HEK293T (cell line): Measurements from ENCODE around the gene IL4R.

Source experiments
- BHLHE40 ChIP-seq: fragments of 450-650 bp; IDR thresholded peaks from 2 replicates; pipeline ENCODE4 v1.6.1; 2016; ENCODE audit warnings: mild to moderate bottlenecking, moderate library complexity, borderline replicate concordance
- FOXK2 ChIP-seq: fragments of 450-650 bp; IDR thresholded peaks from 2 replicates; pipeline ENCODE4 v1.6.1; 2016; ENCODE audit warnings: mild to moderate bottlenecking
- TARDBP ChIP-seq: fragments of 450-650 bp; IDR thresholded peaks from 2 replicates; pipeline ENCODE4 v1.6.1; 2016
- ZNF384 ChIP-seq: fragments of 450-650 bp; IDR thresholded peaks from 2 replicates; pipeline ENCODE4 v1.6.1; 2016

DNA sequence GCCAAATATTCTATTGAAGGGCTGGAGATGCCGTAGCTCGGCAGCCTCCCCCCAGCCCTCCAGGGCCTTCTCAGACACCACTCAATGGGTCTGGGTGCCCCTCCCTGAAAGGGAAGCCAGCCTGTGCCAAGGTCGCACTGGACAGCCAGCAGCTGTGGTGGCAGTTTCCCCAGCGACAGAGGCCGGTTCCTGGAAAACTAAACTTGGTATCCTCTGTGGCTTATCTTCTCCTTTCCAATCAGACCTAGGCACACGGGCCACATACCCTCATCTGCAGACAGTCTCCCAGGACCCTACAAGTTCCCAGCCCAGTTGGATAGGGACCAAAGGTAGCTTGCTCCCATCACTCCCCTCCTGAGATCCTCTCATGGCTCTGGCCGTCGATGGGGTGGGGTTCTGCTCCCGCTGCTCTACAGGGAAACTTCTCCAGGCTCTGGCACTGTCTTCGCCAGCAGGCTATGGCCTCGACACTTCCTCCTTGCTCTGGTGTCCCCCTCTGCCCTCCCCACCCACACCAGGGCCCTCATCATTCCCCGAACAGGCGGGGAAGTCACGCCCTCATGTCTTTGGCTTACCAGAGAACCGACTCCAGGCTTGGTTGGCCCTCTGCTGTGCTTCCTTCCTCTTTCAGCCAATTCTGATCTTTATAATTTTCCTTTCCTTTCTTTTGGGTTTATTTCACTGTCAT lies 69.9 kb downstream of the IL4R start:
- TF ChIP-seq ZNF384 (no peak), BHLHE40 (no peak), FOXK2 (no peak), TARDBP (no peak)
